CD4-positive, alpha-beta T cell (primary cell): ENCODE results near the gene ASPA. TPM values are rescaled to one million over a fixed set of nuclear protein-coding genes. Genes with fewer than 3 reads are reported as not detected.

ENCODE experiments used
- ATAC-seq: fragments of 200-7000 bp; cut with Tn5 transposase; one replicate; pipeline ENCODE4 v1.10.0; 2022; ENCODE audit warnings: mild to moderate bottlenecking; ENCODE audit not compliant: poor library complexity
- CTCF ChIA-PET: fragments of 350-600 bp; sonication (Branson Sonifier 250); formaldehyde crosslinking; loops from one replicate; lab custom pipeline; 2021; ENCODE audit warnings: antibody characterized with exemption, inconsistent platforms; lab: Charles Lee
- POLR2A ChIA-PET: fragments of 350-600 bp; sonication (Branson Sonifier 250); formaldehyde crosslinking; loops from one replicate; lab custom pipeline; 2021; ENCODE audit warnings: antibody characterized with exemption, inconsistent platforms; lab: Charles Lee
- DNase-seq, 14 experiments: peaks; one replicate each; pipeline ENCODE4 v3.0.0-alpha.2; 2013 to 2020; ENCODE audit warnings: mixed read lengths in 2 of 14
- H3K27ac ChIP-seq, 2 donors: one replicate each; pipeline versions ENCODE4 v1.5.1 to v1.7.0; 2013; ENCODE audit warnings: low read length in 2 of 2, low read depth in 1 of 2, mild to moderate bottlenecking in 1 of 2
- H3K27me3 ChIP-seq, 2 experiments: 1 replicate in 1 of 2; 2 replicates in 1 of 2; pipeline versions ENCODE4 v1.6.1 to v1.7.0; 2013; ENCODE audit warnings: low read length in 2 of 2, control low read depth in 1 of 2, mild to moderate bottlenecking in 1 of 2, moderate library complexity in 1 of 2; ENCODE audit not compliant: insufficient read depth in 2 of 2, control insufficient read depth in 1 of 2
- H3K36me3 ChIP-seq: one replicate; pipeline ENCODE4 v1.6.1; 2013; ENCODE audit warnings: low read length, control low read depth; ENCODE audit not compliant: insufficient read depth
- H3K4me1 ChIP-seq: one replicate; pipeline ENCODE4 v1.6.1; 2013; ENCODE audit warnings: low read length, control low read depth; ENCODE audit not compliant: insufficient read depth
- H3K4me3 ChIP-seq: one replicate; pipeline ENCODE4 v1.5.1; 2013; ENCODE audit warnings: mild to moderate bottlenecking, low read length, moderate library complexity
- H3K9me3 ChIP-seq, 2 experiments: 1 replicate in 1 of 2; 2 replicates in 1 of 2; pipeline versions ENCODE4 v1.6.1 to v1.7.0; 2013; ENCODE audit warnings: low read length in 2 of 2, mild to moderate bottlenecking in 2 of 2, control low read depth in 1 of 2, moderate library complexity in 1 of 2; ENCODE audit not compliant: control insufficient read depth in 1 of 2, insufficient read depth in 1 of 2
- H3K27ac Mint-ChIP-seq: one replicate; pipeline ENCODE4 v1.8.0; 2020; ENCODE audit warnings: mixed read lengths
- H3K27me3 Mint-ChIP-seq: one replicate; pipeline ENCODE4 v1.8.0; 2021; ENCODE audit warnings: mixed read lengths
- H3K36me3 Mint-ChIP-seq: one replicate; pipeline ENCODE4 v1.8.0; 2021; ENCODE audit warnings: low read depth, mixed read lengths
- H3K4me1 Mint-ChIP-seq: one replicate; pipeline ENCODE4 v1.8.0; 2021; ENCODE audit warnings: low read depth, mixed read lengths
- H3K4me3 Mint-ChIP-seq: one replicate; pipeline ENCODE4 v1.8.0; 2020; ENCODE audit warnings: mild to moderate bottlenecking, mixed read lengths
- H3K9me3 Mint-ChIP-seq: one replicate; pipeline ENCODE4 v1.8.0; 2020; ENCODE audit warnings: mixed read lengths
- CTCF ChIP-seq: fragments of 200-600 bp; IDR thresholded peaks from one replicate; pipeline ENCODE4 v1.8.0; 2022; ENCODE audit warnings: antibody characterized with exemption, mild to moderate bottlenecking
- intact Hi-C, 2 experiments: fragments of 100-400 bp; cut with DNase I in 1 of 2; cut with micrococcal nuclease in 1 of 2; formaldehyde crosslinking; loops; one replicate each; pipeline versions ENCODE4 v1.15.1 to v1.9.0; 2023 to 2025; cut with DNase I, micrococcal nuclease
- total RNA-seq, 174 experiments: library from RNA in 2 of 174; stranded (reverse) in 2 of 174; gene quantifications; one replicate each; pipeline ENCODE4 v1.2.3 and lab custom pipeline; 2021 to 2026

The ASPA gene
- total RNA-seq, 2 experiments from 2014 or later = not detected

GRCh38 chr17:3472137-3472536 is 3.7 kb upstream of the ASPA start:
- ATAC-seq (no peak), DNase-seq (no peak)
- no peak overlapping the region for H3K4me3 Mint-ChIP-seq
- no peak overlapping the region for H3K4me3 ChIP-seq
- peaks cover 0 to 4% of the 10 kb centered on the region in 2 experiments for H3K27me3 ChIP-seq
- H3K4me1 Mint-ChIP-seq = no peaks in the 10 kb centered on the region
- ChIA-PET POLR2A (no interaction called here), CTCF (no interaction called here)
- H3K36me3 Mint-ChIP-seq = no peaks in the 10 kb centered on the region
- no peaks in the 10 kb centered on the region for H3K4me1 ChIP-seq
- no peaks in the 10 kb centered on the region for H3K36me3 ChIP-seq
- no peak overlapping the region for H3K27ac ChIP-seq
- H3K9me3 Mint-ChIP-seq = no peaks in the 10 kb centered on the region
- intact Hi-C loops = no loop called here
- no peak for TF ChIP-seq CTCF
- H3K27ac Mint-ChIP-seq = no peak overlapping the region
- peaks cover 5% of the 10 kb centered on the region for H3K27me3 Mint-ChIP-seq
- H3K9me3 ChIP-seq = peaks cover 0 to 9% of the 10 kb centered on the region in 2 experiments

- no peak for TF ChIP-seq CTCF
These were observed 1.6 kb upstream of the ASPA start for GRCh38 chr17:3474212-3474611.

GRCh38 chr17:3475251-3475685 is 529 bp upstream of the ASPA start:
- no peak overlapping the region for H3K27ac Mint-ChIP-seq
- DNase-seq = no peak
- TF ChIP-seq CTCF = no peak
- ChIA-PET POLR2A (no interaction called here), CTCF (no interaction called here)
- H3K27ac ChIP-seq = no peak overlapping the region
- ATAC-seq = no peak
- no peaks in the 10 kb centered on the region for H3K4me1 Mint-ChIP-seq
- H3K27me3 Mint-ChIP-seq = peaks cover 12% of the 10 kb centered on the region
- no peak overlapping the region for H3K4me3 Mint-ChIP-seq
- peaks cover 0 to 9% of the 10 kb centered on the region in 2 experiments for H3K9me3 ChIP-seq
- H3K36me3 ChIP-seq = no peaks in the 10 kb centered on the region
- H3K4me1 ChIP-seq = no peaks in the 10 kb centered on the region
- H3K4me3 ChIP-seq = no peak overlapping the region
- H3K9me3 Mint-ChIP-seq = no peaks in the 10 kb centered on the region
- intact Hi-C loops = no loop called here
- no peaks in the 10 kb centered on the region for H3K36me3 Mint-ChIP-seq
- H3K27me3 ChIP-seq = no peaks in the 10 kb centered on the region

More at GRCh38 chr17:3474212-3474611, 1.6 kb upstream of the ASPA start:
- Mint-ChIP-seq H3K36me3 (no peaks in the 10 kb centered on the region), H3K4me3 (no peak overlapping the region), H3K27ac (no peak overlapping the region), H3K9me3 (no peaks in the 10 kb centered on the region), H3K4me1 (no peaks in the 10 kb centered on the region), H3K27me3 (peaks cover 7% of the 10 kb centered on the region)
- intact Hi-C loops = no loop called here
- Histone ChIP-seq H3K4me1 (no peaks in the 10 kb centered on the region), H3K9me3 (peaks cover 0 to 9% of the 10 kb centered on the region in 2 experiments), H3K4me3 (no peak overlapping the region), H3K27ac (no peak overlapping the region), H3K36me3 (no peaks in the 10 kb centered on the region), H3K27me3 (peaks cover 0 to 4% of the 10 kb centered on the region in 2 experiments)
- no peak for DNase-seq
- ChIA-PET POLR2A (no interaction called here), CTCF (interaction anchor here (1.1 kb wide), 1 partner anchor 11 kb away, joined by 4 read pairs; no protein-coding TSS in a partner anchor)
- ATAC-seq = no peak
